Liver (tissue), 10 donors: ENCODE results near the gene P4HTM. TPM values are rescaled to one million over a fixed set of nuclear protein-coding genes. Genes with fewer than 3 reads are reported as not detected.

Experiments used
- DNase-seq: peaks from one replicate; pipeline ENCODE4 v3.0.0-alpha.2; 2017; ENCODE audit warnings: low spot score
- H3K27ac ChIP-seq, 2 donors: one replicate each; pipeline ENCODE4 v1.7.0; 2013; ENCODE audit warnings: inconsistent platforms in 2 of 2, low read length in 2 of 2, control low read depth in 1 of 2, low read depth in 1 of 2, mild to moderate bottlenecking in 1 of 2
- H3K27me3 ChIP-seq, 4 donors: one replicate each; pipeline versions ENCODE4 v1.6.1 to v1.7.0; 2013; ENCODE audit warnings: low read length in 3 of 4, inconsistent platforms in 1 of 4, mild to moderate bottlenecking in 1 of 4, moderate library complexity in 1 of 4; ENCODE audit not compliant: control insufficient read depth in 4 of 4, insufficient read depth in 4 of 4
- H3K36me3 ChIP-seq, 4 donors: one replicate each; pipeline versions ENCODE4 v1.6.1 to v1.7.0; 2013; ENCODE audit warnings: low read length in 3 of 4, mild to moderate bottlenecking in 3 of 4, low read depth in 1 of 4, moderate library complexity in 1 of 4; ENCODE audit not compliant: control insufficient read depth in 4 of 4, insufficient read depth in 3 of 4
- H3K4me1 ChIP-seq, 4 donors: one replicate each; pipeline versions ENCODE4 v1.6.1 to v1.7.0; 2013; ENCODE audit warnings: low read length in 3 of 4, mild to moderate bottlenecking in 3 of 4, moderate library complexity in 1 of 4; ENCODE audit not compliant: control insufficient read depth in 4 of 4, insufficient read depth in 4 of 4
- H3K4me3 ChIP-seq, 3 donors: one replicate each; pipeline versions ENCODE4 v1.6.1 to v1.7.0; 2013; ENCODE audit warnings: low read length in 3 of 3, control low read depth in 1 of 3, low read depth in 1 of 3, mild to moderate bottlenecking in 1 of 3
- H3K9ac ChIP-seq, 2 donors: one replicate each; pipeline ENCODE4 v1.7.0; 2013; ENCODE audit warnings: low read length in 2 of 2, mild to moderate bottlenecking in 2 of 2, moderate library complexity in 2 of 2, control low read depth in 1 of 2, low read depth in 1 of 2
- H3K9me3 ChIP-seq, 4 donors: one replicate each; pipeline versions ENCODE4 v1.6.1 to v1.7.0; 2013; ENCODE audit warnings: low read length in 3 of 4; ENCODE audit not compliant: control insufficient read depth in 4 of 4
- ATF3 ChIP-seq: IDR thresholded peaks from 2 replicates; pipeline ENCODE4 v1.6.1; 2016; ENCODE audit warnings: antibody characterized with exemption
- EGR1 ChIP-seq, 2 donors: IDR thresholded peaks; 2 replicates each; pipeline ENCODE4 v1.6.1; 2016 to 2018; ENCODE audit warnings: antibody characterized with exemption in 2 of 2, low read depth in 2 of 2
- FOXA1 ChIP-seq: IDR thresholded peaks from 2 replicates; pipeline ENCODE4 v1.6.1; 2016; ENCODE audit warnings: antibody characterized with exemption
- FOXA2 ChIP-seq: IDR thresholded peaks from 2 replicates; pipeline ENCODE4 v1.6.1; 2016; ENCODE audit warnings: antibody characterized with exemption
- GABPA ChIP-seq, 2 donors: IDR thresholded peaks in 1 of 2; conservative IDR thresholded peaks in 1 of 2; 2 replicates each; pipeline ENCODE4 v1.6.1; 2016; ENCODE audit warnings: antibody characterized with exemption in 2 of 2, mild to moderate bottlenecking in 1 of 2, moderate library complexity in 1 of 2
- HNF4A ChIP-seq, 2 donors: conservative IDR thresholded peaks; 2 replicates each; pipeline ENCODE4 v1.6.1; 2016; ENCODE audit warnings: antibody characterized with exemption in 2 of 2, mild to moderate bottlenecking in 2 of 2
- HNF4G ChIP-seq: IDR thresholded peaks from 2 replicates; pipeline ENCODE4 v1.6.1; 2016; ENCODE audit warnings: antibody characterized with exemption
- NR2F2 ChIP-seq: IDR thresholded peaks from 2 replicates; pipeline ENCODE4 v1.6.1; 2016; ENCODE audit warnings: antibody characterized with exemption
- RAD21 ChIP-seq, 2 donors: IDR thresholded peaks; 2 replicates each; pipeline ENCODE4 v1.6.1; 2016; ENCODE audit warnings: antibody characterized with exemption in 2 of 2, mild to moderate bottlenecking in 2 of 2
- RXRA ChIP-seq, 2 donors: IDR thresholded peaks; 2 replicates each; pipeline ENCODE4 v1.6.1; 2017 to 2018; ENCODE audit warnings: antibody characterized with exemption in 2 of 2, mild to moderate bottlenecking in 1 of 2
- WGBS: extraction: QIAGEN DNeasy Blood & Tissue Kit; methylation state at CpG from one replicate; pipeline ENCODE4 v1.1.7; 2013; 5-methylcytosine and 5-hydroxymethylcytosine counted together
- polyA plus RNA-seq, 2 donors: library from polyadenylated mRNA; stranded (reverse) in 1 of 2; unstranded in 1 of 2; fragments of 200-250 nt in 1 of 2; fragments of >200 nt in 1 of 2; fragmentation: Nextera tagmentation in 1 of 2; extraction: Ambion mirVana in 1 of 2; gene quantifications; one replicate each; pipeline versions ENCODE4 v1.2.1 to v1.2.3, GENCODE V29; 2013 to 2015
- small RNA-seq: library from RNA; depleted of rRNA; stranded (forward); fragments of <200 nt; gene quantifications from one replicate; pipeline ENCODE3, GENCODE V24; 2014
- total RNA-seq, 2 donors: library from RNA; depleted of rRNA; stranded (reverse); fragments of >200 nt; gene quantifications; one replicate each; pipeline ENCODE4 v1.2.3, GENCODE V29; 2014
- donor health status: healthy.
- donor health status: healthy.
- donor health status: healthy.
- donor health status: healthy.
- donor health status: healthy.

The P4HTM gene
- total and polyA plus RNA-seq, 4 donors: 10.0 to 16.2 (median 11.9) TPM

GRCh38 chr3:49035281-49035680, 45.2 kb downstream of the P4HTM start:
- H3K9me3 ChIP-seq: no peaks in the 10 kb centered on the region
- H3K4me1 ChIP-seq: no peaks in the 10 kb centered on the region
- H3K4me3 ChIP-seq: no peak overlapping the region
- H3K27ac ChIP-seq: no peak overlapping the region
- TF ChIP-seq FOXA2: no peak
- no peak for DNase-seq
- peaks cover 9 to 43% (median 35%) of the 10 kb centered on the region in 4 donors for H3K36me3 ChIP-seq
- WGBS: 95% methylated on average over 3 of the region's 3 CpGs
- no peaks in the 10 kb centered on the region for H3K27me3 ChIP-seq
- H3K9ac ChIP-seq: no peak overlapping the region

GRCh38 chr3:49053543-49053942, 63.5 kb downstream of the P4HTM start:
- no peak overlapping the region for H3K4me3 ChIP-seq
- no peaks in the 10 kb centered on the region for H3K27me3 ChIP-seq
- no peak overlapping the region for H3K9ac ChIP-seq
- no peaks in the 10 kb centered on the region for H3K9me3 ChIP-seq
- H3K27ac ChIP-seq: no peak overlapping the region
- no peak for TF ChIP-seq EGR1 (IDR thresholded peaks at IDR 0.05; ENCODE audit: low read depth in 2 of 2)
- no peak for TF ChIP-seq HNF4A (conservative IDR thresholded peaks at IDR 0.05)
- TF ChIP-seq GABPA (IDR thresholded peaks at IDR 0.05 in 1 of 2, conservative IDR thresholded peaks at IDR 0.05 in 1 of 2): no peak
- no peak for TF ChIP-seq ATF3
- no peak for TF ChIP-seq HNF4G
- TF ChIP-seq RXRA (IDR thresholded peaks at IDR 0.05): no peak
- TF ChIP-seq NR2F2: no peak
- no peak for TF ChIP-seq RAD21 (IDR thresholded peaks at IDR 0.05)
- 91% methylated on average over 1 of the region's 1 CpG for WGBS
- no peaks in the 10 kb centered on the region for H3K4me1 ChIP-seq
- peaks cover 15 to 36% (median 32%) of the 10 kb centered on the region in 4 donors for H3K36me3 ChIP-seq
- DNase-seq: no peak

- no peak for DNase-seq
- no peak overlapping the region for H3K4me3 ChIP-seq
- peaks cover 15 to 36% (median 32%) of the 10 kb centered on the region in 4 donors for H3K36me3 ChIP-seq
- no peak overlapping the region for H3K27ac ChIP-seq
- no peaks in the 10 kb centered on the region for H3K4me1 ChIP-seq
- TF ChIP-seq FOXA1: no peak
- no peaks in the 10 kb centered on the region for H3K9me3 ChIP-seq
- H3K27me3 ChIP-seq: no peaks in the 10 kb centered on the region
- H3K9ac ChIP-seq: no peak overlapping the region
- 97% methylated on average over 2 of the region's 2 CpGs for WGBS
Measured at GRCh38 chr3:49054344-49054862, 64.4 kb downstream of the P4HTM start.

Small RNA genes lying within 50 kb of the gene (small RNA-seq; reads per million reads assigned to genes)
- 3,130 reads per million, percentile 100 among the genes with 10 or more reads in this experiment for gene MIR191
- gene MIR425: 87.0 reads per million, percentile 97 among the genes with 10 or more reads in this experiment

Other genes with a start within 250 kb of the P4HTM start
- 10 to 100 TPM; 14.9 to 28.5 TPM for gene PRKAR2A, start 142.4 kb upstream of the P4HTM start, total RNA-seq
- 10 to 100 TPM; 12.1 to 12.8 TPM for gene PRKAR2A, start 142.4 kb upstream of the P4HTM start, polyA plus RNA-seq
- gene SLC25A20, start 91.4 kb upstream of the P4HTM start, total RNA-seq: 100 to 1,000 TPM in 1 of 2 donors, 10 to 100 TPM in 1; 36.9 to 223 TPM
- 100 to 1,000 TPM in 1 of 2 donors, 10 to 100 TPM in 1; 55.9 to 117 TPM for gene SLC25A20, start 91.4 kb upstream of the P4HTM start, polyA plus RNA-seq
- 10 to 100 TPM; 36.2 to 63.5 TPM for gene ARIH2, start 71.4 kb upstream of the P4HTM start, total RNA-seq
- 10 to 100 TPM; 24.8 to 25.9 TPM for gene ARIH2, start 71.4 kb upstream of the P4HTM start, polyA plus RNA-seq
- gene WDR6, start 17.1 kb downstream of the P4HTM start, total RNA-seq: 10 to 100 TPM; 43.9 to 50.9 TPM
- gene WDR6, start 17.1 kb downstream of the P4HTM start, polyA plus RNA-seq: 10 to 100 TPM; 29.4 to 50.1 TPM
- gene DALRD3, start 28.3 kb downstream of the P4HTM start, total RNA-seq: 10 to 100 TPM in 1 of 2 donors, 1 to 10 TPM in 1; 7.9 to 10.6 TPM
- gene DALRD3, start 28.3 kb downstream of the P4HTM start, polyA plus RNA-seq: 1 to 10 TPM; 8.6 to 9.9 TPM
- gene NDUFAF3, start 31.9 kb downstream of the P4HTM start, total RNA-seq: 10 to 100 TPM; 28.6 to 75.6 TPM
- gene NDUFAF3, start 31.9 kb downstream of the P4HTM start, polyA plus RNA-seq: 100 to 1,000 TPM in 1 of 2 donors, 10 to 100 TPM in 1; 68.4 to 107 TPM
- 100 to 1,000 TPM in 1 of 2 donors, 10 to 100 TPM in 1; 33.6 to 182 TPM for gene IMPDH2, start 39.2 kb downstream of the P4HTM start, total RNA-seq
- 10 to 100 TPM; 20.9 to 45.8 TPM for gene IMPDH2, start 39.2 kb downstream of the P4HTM start, polyA plus RNA-seq
- 10 to 100 TPM; 32.5 to 35.1 TPM for gene QRICH1, start 103.8 kb downstream of the P4HTM start, total RNA-seq
- 10 to 100 TPM; 17.3 to 19.0 TPM for gene QRICH1, start 103.8 kb downstream of the P4HTM start, polyA plus RNA-seq
- gene QARS1, start 114.5 kb downstream of the P4HTM start, total RNA-seq: 100 to 1,000 TPM; 192 to 226 TPM
- gene QARS1, start 114.5 kb downstream of the P4HTM start, polyA plus RNA-seq: 10 to 100 TPM; 58.0 to 97.5 TPM
- gene USP19, start 130.6 kb downstream of the P4HTM start, total RNA-seq: 10 to 100 TPM; 36.4 to 39.6 TPM
- 10 to 100 TPM in 1 of 2 donors, 1 to 10 TPM in 1; 8.1 to 18.3 TPM for gene USP19, start 130.6 kb downstream of the P4HTM start, polyA plus RNA-seq
- 100 to 1,000 TPM; 134 TPM for gene LAMB2, start 142.8 kb downstream of the P4HTM start, total RNA-seq
- 100 to 1,000 TPM in 1 of 2 donors, 10 to 100 TPM in 1; 87.6 to 172 TPM for gene LAMB2, start 142.8 kb downstream of the P4HTM start, polyA plus RNA-seq
- 10 to 100 TPM in 1 of 2 donors, 1 to 10 TPM in 1; 6.1 to 10.4 TPM for gene CCDC71, start 176.1 kb downstream of the P4HTM start, total RNA-seq
- 10 to 100 TPM in 1 of 2 donors, 1 to 10 TPM in 1; 1.1 to 10.7 TPM for gene CCDC71, start 176.1 kb downstream of the P4HTM start, polyA plus RNA-seq
- 10 to 100 TPM in 1 of 2 donors, 1 to 10 TPM in 1; 9.2 to 17.1 TPM for gene KLHDC8B, start 181.4 kb downstream of the P4HTM start, total RNA-seq
- gene KLHDC8B, start 181.4 kb downstream of the P4HTM start, polyA plus RNA-seq: 1 to 10 TPM; 8.1 to 9.6 TPM